IMR-90 (cell line): ENCODE results near the gene SRSF2.

Source experiments
- BHLHE40 ChIP-seq: fragments of 150-350 bp; IDR thresholded peaks from 2 replicates; pipeline ENCODE4 v1.6.1; 2016; ENCODE audit warnings: mild to moderate bottlenecking, low read depth, low read length
- MAFK ChIP-seq: IDR thresholded peaks from 2 replicates; pipeline ENCODE4 v1.6.1; 2012; ENCODE audit warnings: low read depth, low read length, improper control_type of control experiment
- MXI1 ChIP-seq: IDR thresholded peaks from 2 replicates; pipeline ENCODE4 v1.6.1; 2012; ENCODE audit warnings: low read depth, mild to moderate bottlenecking, low read length, moderate library complexity, borderline replicate concordance
- POLR2A ChIP-seq: IDR thresholded peaks from 2 replicates; pipeline ENCODE4 v1.6.1; 2012; ENCODE audit warnings: mild to moderate bottlenecking, low read depth, low read length
- RCOR1 ChIP-seq: IDR thresholded peaks from 2 replicates; pipeline ENCODE4 v1.6.1; 2012; ENCODE audit warnings: mild to moderate bottlenecking, low read length, improper control_type of control experiment; ENCODE audit not compliant: insufficient replicate concordance
- RFX5 ChIP-seq: IDR thresholded peaks from 2 replicates; pipeline ENCODE4 v1.8.0; 2012; ENCODE audit warnings: low read depth, mild to moderate bottlenecking, low read length, moderate library complexity
- SMC3 ChIP-seq: fragments of 150-350 bp; IDR thresholded peaks from 2 replicates; pipeline ENCODE4 v1.6.1; 2016; ENCODE audit warnings: low read depth, mild to moderate bottlenecking, antibody characterized with exemption, low read length, moderate library complexity
- TF ChIP-seq, protein P1 (sequence below): conservative IDR thresholded peaks from 2 replicates; pipeline ENCODE4 v1.5.1; 2012; ENCODE audit warnings: mild to moderate bottlenecking, low read depth, low read length, improper control_type of control experiment
- TF ChIP-seq, protein P2 (sequence below): fragments of 150-350 bp; IDR thresholded peaks from 2 replicates; pipeline ENCODE4 v1.6.1; 2017; ENCODE audit warnings: mild to moderate bottlenecking, antibody characterized with exemption, low read length, low read depth

DNA sequence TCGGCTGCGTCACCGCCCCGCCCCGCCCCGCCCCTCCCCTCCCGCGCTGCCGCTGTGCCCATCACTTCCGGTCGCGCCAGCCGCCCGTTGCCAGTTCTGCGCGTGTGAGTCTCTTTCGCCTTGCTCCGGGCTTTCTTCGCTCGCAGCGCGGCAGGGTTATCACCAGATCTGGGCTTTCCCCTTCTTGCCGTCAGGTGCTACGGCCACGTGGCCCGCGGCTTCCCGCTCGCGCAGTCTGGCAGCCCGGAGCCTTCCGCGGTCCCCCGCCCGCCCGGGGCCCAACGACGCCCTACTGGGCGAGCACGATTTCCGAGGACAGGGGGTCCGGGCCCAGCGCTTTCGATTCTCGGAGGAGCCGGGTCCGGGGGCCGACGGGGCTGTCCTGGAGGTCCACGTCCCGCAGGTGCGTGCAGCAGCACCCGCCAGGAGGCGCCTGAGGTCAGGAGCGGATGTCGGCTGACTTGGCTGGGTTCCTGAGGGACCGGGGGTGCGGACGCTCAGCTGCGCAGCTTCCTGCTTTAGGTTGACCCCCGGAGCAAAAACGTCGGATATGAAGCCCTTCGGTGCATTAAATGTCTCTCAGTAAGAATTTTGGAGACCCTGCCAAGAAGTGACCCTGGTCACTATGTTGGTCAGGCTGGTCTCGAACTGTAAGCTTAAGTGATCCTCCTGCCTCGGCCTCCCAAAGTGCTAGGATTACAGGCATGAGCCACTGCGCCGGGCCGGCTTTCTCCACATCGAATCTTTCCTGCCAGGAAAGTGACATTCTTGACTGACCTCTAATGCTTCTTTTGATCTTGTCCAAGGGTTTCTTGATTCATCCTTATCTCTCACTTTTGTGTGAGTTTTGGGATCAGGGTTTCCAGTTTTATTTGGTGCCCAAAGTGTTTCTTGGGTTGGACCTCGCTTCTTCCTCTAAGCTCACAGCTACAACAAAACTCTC lies 10.1 kb downstream of the SRSF2 start, which contains the start of gene METTL23:
- TF ChIP-seq, protein P1, sequence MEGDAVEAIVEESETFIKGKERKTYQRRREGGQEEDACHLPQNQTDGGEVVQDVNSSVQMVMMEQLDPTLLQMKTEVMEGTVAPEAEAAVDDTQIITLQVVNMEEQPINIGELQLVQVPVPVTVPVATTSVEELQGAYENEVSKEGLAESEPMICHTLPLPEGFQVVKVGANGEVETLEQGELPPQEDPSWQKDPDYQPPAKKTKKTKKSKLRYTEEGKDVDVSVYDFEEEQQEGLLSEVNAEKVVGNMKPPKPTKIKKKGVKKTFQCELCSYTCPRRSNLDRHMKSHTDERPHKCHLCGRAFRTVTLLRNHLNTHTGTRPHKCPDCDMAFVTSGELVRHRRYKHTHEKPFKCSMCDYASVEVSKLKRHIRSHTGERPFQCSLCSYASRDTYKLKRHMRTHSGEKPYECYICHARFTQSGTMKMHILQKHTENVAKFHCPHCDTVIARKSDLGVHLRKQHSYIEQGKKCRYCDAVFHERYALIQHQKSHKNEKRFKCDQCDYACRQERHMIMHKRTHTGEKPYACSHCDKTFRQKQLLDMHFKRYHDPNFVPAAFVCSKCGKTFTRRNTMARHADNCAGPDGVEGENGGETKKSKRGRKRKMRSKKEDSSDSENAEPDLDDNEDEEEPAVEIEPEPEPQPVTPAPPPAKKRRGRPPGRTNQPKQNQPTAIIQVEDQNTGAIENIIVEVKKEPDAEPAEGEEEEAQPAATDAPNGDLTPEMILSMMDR = peak; percentile 65
- TF ChIP-seq SMC3 = peak; percentile 41; the same call in 1 of the 2 replicates
- no peak for TF ChIP-seq RCOR1
- TF ChIP-seq POLR2A = peak; percentile 93
- TF ChIP-seq RFX5 = no peak
- TF ChIP-seq, protein P2, sequence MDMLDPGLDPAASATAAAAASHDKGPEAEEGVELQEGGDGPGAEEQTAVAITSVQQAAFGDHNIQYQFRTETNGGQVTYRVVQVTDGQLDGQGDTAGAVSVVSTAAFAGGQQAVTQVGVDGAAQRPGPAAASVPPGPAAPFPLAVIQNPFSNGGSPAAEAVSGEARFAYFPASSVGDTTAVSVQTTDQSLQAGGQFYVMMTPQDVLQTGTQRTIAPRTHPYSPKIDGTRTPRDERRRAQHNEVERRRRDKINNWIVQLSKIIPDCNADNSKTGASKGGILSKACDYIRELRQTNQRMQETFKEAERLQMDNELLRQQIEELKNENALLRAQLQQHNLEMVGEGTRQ = peak; percentile 65; the same call in 1 of the 2 replicates
- peak; percentile 87 for TF ChIP-seq MXI1
- no peak for TF ChIP-seq MAFK
- TF ChIP-seq BHLHE40 = peak; percentile 94
